ENCODE data around the gene PLPPR4.

GRCh38 chr1:99268021-99268420, 3.7 kb downstream of the PLPPR4 start:
- no peak for TF ChIP-seq CTCF (conservative IDR thresholded peaks at IDR 0.05; ENCODE audit: low read depth, low read length)
- TF ChIP-seq BHLHE40 (IDR thresholded peaks at IDR 0.05; ENCODE audit: low read depth, low read length): no peak
- TF ChIP-seq POLR2A (IDR thresholded peaks at IDR 0.05; ENCODE audit: low read depth, low read length): no peak

Data from IMR-90 (cell line).